ENCODE data around the gene STXBP5L.

- TF ChIP-seq CTCF (IDR thresholded peaks at IDR 0.05; ENCODE audit: low read depth, low read length) (no peak), POLR2A (IDR thresholded peaks at IDR 0.05; ENCODE audit: extremely low read depth, insufficient read length) (no peak)
Observed at GRCh38 chr3:120875989-120876388, 32.0 kb upstream of the STXBP5L start.

Data from NB4 (cell line).